CD4-positive, alpha-beta T cell (primary cell): Measurements from ENCODE around the gene MYO9A. TPM values are rescaled to one million over a fixed set of nuclear protein-coding genes. Genes with fewer than 3 reads are reported as not detected.
"Not testable (repeated sequence)": the region's sequence is repeated elsewhere in the genome, so short reads cannot be mapped to it uniquely, and the experiment has no call there.

Experiments used
- ATAC-seq: fragments of 200-7000 bp; cut with Tn5 transposase; one replicate; pipeline ENCODE4 v1.10.0; 2022; ENCODE audit warnings: mild to moderate bottlenecking; ENCODE audit not compliant: poor library complexity
- CTCF ChIA-PET: fragments of 350-600 bp; sonication (Branson Sonifier 250); formaldehyde crosslinking; loops from one replicate; lab custom pipeline; 2021; ENCODE audit warnings: antibody characterized with exemption, inconsistent platforms; lab: Charles Lee
- POLR2A ChIA-PET: fragments of 350-600 bp; sonication (Branson Sonifier 250); formaldehyde crosslinking; loops from one replicate; lab custom pipeline; 2021; ENCODE audit warnings: antibody characterized with exemption, inconsistent platforms; lab: Charles Lee
- DNase-seq, 14 experiments: peaks; one replicate each; pipeline ENCODE4 v3.0.0-alpha.2; 2013 to 2020; ENCODE audit warnings: mixed read lengths in 2 of 14
- H3K27ac ChIP-seq, 2 donors: one replicate each; pipeline versions ENCODE4 v1.5.1 to v1.7.0; 2013; ENCODE audit warnings: low read length in 2 of 2, low read depth in 1 of 2, mild to moderate bottlenecking in 1 of 2
- H3K27me3 ChIP-seq, 2 experiments: 1 replicate in 1 of 2; 2 replicates in 1 of 2; pipeline versions ENCODE4 v1.6.1 to v1.7.0; 2013; ENCODE audit warnings: low read length in 2 of 2, control low read depth in 1 of 2, mild to moderate bottlenecking in 1 of 2, moderate library complexity in 1 of 2; ENCODE audit not compliant: insufficient read depth in 2 of 2, control insufficient read depth in 1 of 2
- H3K36me3 ChIP-seq: one replicate; pipeline ENCODE4 v1.6.1; 2013; ENCODE audit warnings: low read length, control low read depth; ENCODE audit not compliant: insufficient read depth
- H3K4me1 ChIP-seq: one replicate; pipeline ENCODE4 v1.6.1; 2013; ENCODE audit warnings: low read length, control low read depth; ENCODE audit not compliant: insufficient read depth
- H3K4me3 ChIP-seq: one replicate; pipeline ENCODE4 v1.5.1; 2013; ENCODE audit warnings: mild to moderate bottlenecking, low read length, moderate library complexity
- H3K9me3 ChIP-seq, 2 experiments: 1 replicate in 1 of 2; 2 replicates in 1 of 2; pipeline versions ENCODE4 v1.6.1 to v1.7.0; 2013; ENCODE audit warnings: low read length in 2 of 2, mild to moderate bottlenecking in 2 of 2, control low read depth in 1 of 2, moderate library complexity in 1 of 2; ENCODE audit not compliant: control insufficient read depth in 1 of 2, insufficient read depth in 1 of 2
- H3K27ac Mint-ChIP-seq: one replicate; pipeline ENCODE4 v1.8.0; 2020; ENCODE audit warnings: mixed read lengths
- H3K27me3 Mint-ChIP-seq: one replicate; pipeline ENCODE4 v1.8.0; 2021; ENCODE audit warnings: mixed read lengths
- H3K36me3 Mint-ChIP-seq: one replicate; pipeline ENCODE4 v1.8.0; 2021; ENCODE audit warnings: low read depth, mixed read lengths
- H3K4me1 Mint-ChIP-seq: one replicate; pipeline ENCODE4 v1.8.0; 2021; ENCODE audit warnings: low read depth, mixed read lengths
- H3K4me3 Mint-ChIP-seq: one replicate; pipeline ENCODE4 v1.8.0; 2020; ENCODE audit warnings: mild to moderate bottlenecking, mixed read lengths
- H3K9me3 Mint-ChIP-seq: one replicate; pipeline ENCODE4 v1.8.0; 2020; ENCODE audit warnings: mixed read lengths
- intact Hi-C, 2 experiments: fragments of 100-400 bp; cut with DNase I in 1 of 2; cut with micrococcal nuclease in 1 of 2; formaldehyde crosslinking; loops; one replicate each; pipeline versions ENCODE4 v1.15.1 to v1.9.0; 2023 to 2025; cut with DNase I, micrococcal nuclease
- total RNA-seq, 174 experiments: library from RNA in 2 of 174; stranded (reverse) in 2 of 174; gene quantifications; one replicate each; pipeline ENCODE4 v1.2.3 and lab custom pipeline; 2021 to 2026
- TF ChIP-seq, protein P1 (sequence below): fragments of 200-600 bp; IDR thresholded peaks from one replicate; pipeline ENCODE4 v1.8.0; 2022; ENCODE audit warnings: antibody characterized with exemption, mild to moderate bottlenecking

Gene MYO9A
- total RNA-seq, 2 experiments from 2014 or later: 23.4 to 29.1 TPM

DNA sequence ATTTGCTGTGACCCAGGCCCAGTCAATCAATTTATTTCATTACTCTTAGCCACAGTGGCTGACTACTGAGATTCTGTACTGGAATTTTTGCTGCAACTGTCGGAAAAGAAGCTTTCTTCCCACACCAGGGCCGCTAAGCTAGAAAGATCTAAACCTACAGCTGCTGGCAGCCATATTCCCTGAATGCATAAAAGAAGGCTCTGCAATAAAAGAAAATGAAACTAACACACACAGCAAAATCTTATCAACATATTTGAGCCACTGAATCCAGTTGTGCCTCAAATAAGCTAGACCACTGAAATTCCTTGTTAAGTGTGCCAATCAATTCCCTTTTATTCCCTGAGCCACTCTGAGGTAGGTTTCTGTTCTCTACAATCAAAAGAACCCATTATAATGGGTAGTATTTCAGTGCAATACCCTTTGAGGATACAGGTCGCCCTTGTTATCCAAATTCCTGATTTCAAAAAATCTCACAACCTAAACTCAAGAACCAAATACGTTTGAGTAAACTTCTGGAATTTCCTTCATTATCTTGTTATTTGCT, 60.3 kb downstream of the MYO9A start:
- Histone ChIP-seq H3K4me3 (no peak overlapping the region), H3K27me3 (no peaks in the 10 kb centered on the region), H3K27ac (no peak overlapping the region), H3K36me3 (no peaks in the 10 kb centered on the region), H3K9me3 (peaks cover 0 to under 1% of the 10 kb centered on the region in 2 experiments), H3K4me1 (peaks cover 8% of the 10 kb centered on the region)
- CTCF ChIA-PET: interaction anchor here (1.5 kb wide), 1 partner anchor 22 kb away, joined by 3 read pairs; no protein-coding TSS in a partner anchor
- H3K4me1 Mint-ChIP-seq: peaks cover 32% of the 10 kb centered on the region
- H3K9me3 Mint-ChIP-seq: peaks cover 4% of the 10 kb centered on the region
- ATAC-seq: no peak
- TF ChIP-seq, protein P1, sequence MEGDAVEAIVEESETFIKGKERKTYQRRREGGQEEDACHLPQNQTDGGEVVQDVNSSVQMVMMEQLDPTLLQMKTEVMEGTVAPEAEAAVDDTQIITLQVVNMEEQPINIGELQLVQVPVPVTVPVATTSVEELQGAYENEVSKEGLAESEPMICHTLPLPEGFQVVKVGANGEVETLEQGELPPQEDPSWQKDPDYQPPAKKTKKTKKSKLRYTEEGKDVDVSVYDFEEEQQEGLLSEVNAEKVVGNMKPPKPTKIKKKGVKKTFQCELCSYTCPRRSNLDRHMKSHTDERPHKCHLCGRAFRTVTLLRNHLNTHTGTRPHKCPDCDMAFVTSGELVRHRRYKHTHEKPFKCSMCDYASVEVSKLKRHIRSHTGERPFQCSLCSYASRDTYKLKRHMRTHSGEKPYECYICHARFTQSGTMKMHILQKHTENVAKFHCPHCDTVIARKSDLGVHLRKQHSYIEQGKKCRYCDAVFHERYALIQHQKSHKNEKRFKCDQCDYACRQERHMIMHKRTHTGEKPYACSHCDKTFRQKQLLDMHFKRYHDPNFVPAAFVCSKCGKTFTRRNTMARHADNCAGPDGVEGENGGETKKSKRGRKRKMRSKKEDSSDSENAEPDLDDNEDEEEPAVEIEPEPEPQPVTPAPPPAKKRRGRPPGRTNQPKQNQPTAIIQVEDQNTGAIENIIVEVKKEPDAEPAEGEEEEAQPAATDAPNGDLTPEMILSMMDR: no peak
- H3K36me3 Mint-ChIP-seq: peaks cover 21% of the 10 kb centered on the region
- H3K27ac Mint-ChIP-seq: no peak overlapping the region
- no peaks in the 10 kb centered on the region for H3K27me3 Mint-ChIP-seq
- POLR2A ChIA-PET: no interaction called here
- H3K4me3 Mint-ChIP-seq: no peak overlapping the region
- no peak for DNase-seq
- intact Hi-C loops: no loop called here

DNA sequence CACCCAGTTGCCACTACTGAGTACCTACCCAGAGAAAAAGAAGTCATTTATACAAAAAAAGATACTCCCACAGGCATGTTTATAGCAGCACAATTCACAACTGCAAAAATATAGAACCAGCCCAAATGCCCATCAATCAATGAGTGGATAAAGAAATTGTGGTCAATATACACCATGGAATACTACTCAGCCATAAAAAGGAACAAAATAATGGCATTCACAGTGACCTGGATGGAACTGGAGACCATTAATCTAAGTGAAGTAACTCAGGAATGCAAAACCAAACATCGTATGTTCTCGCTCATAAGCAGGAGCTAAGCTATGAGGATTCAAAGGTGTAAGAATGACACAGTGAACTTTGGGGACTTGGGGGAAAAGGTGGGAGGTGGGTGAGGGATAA, 61.7 kb downstream of the MYO9A start:
- H3K4me1 ChIP-seq, CTCF ChIA-PET, H3K27me3 ChIP-seq, DNase-seq, H3K4me3 Mint-ChIP-seq, H3K27ac Mint-ChIP-seq, H3K36me3 ChIP-seq, H3K27ac ChIP-seq, H3K9me3 ChIP-seq, H3K4me3 ChIP-seq, H3K9me3 Mint-ChIP-seq, H3K27me3 Mint-ChIP-seq, ATAC-seq, H3K36me3 Mint-ChIP-seq, POLR2A ChIA-PET, intact Hi-C loops: not testable (repeated sequence)
- peaks cover 32% of the 10 kb centered on the region for H3K4me1 Mint-ChIP-seq

DNA sequence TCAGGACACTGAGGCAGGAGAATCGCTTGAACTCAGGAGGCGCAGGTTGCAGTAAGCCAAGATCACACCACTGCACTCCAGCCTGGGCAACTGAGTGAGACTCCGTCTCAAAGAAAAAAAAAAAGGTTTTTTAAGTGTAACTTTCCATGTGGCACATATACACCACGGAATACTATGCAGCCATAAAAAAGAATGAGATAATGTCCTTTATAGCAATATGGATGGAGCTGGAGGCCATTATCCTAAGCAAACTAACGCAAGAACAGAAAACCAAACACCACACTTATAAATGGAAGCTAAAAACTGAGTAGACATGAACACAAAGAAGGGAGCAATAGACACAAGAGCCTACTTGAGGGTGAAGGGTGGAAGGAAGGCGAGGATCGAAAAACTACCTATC, 64.7 kb downstream of the MYO9A start:
- CTCF ChIA-PET: interaction anchor here (0.7 kb wide), 1 partner anchor 89 kb away, joined by 3 read pairs; no protein-coding TSS in a partner anchor
- H3K27ac Mint-ChIP-seq, H3K9me3 Mint-ChIP-seq, H3K27ac ChIP-seq, H3K4me3 ChIP-seq, intact Hi-C loops, ATAC-seq, H3K4me1 ChIP-seq, H3K36me3 ChIP-seq, H3K9me3 ChIP-seq, DNase-seq, POLR2A ChIA-PET, H3K27me3 Mint-ChIP-seq, H3K27me3 ChIP-seq, H3K36me3 Mint-ChIP-seq, H3K4me3 Mint-ChIP-seq: not testable (repeated sequence)
- peaks cover 35% of the 10 kb centered on the region for H3K4me1 Mint-ChIP-seq

DNA sequence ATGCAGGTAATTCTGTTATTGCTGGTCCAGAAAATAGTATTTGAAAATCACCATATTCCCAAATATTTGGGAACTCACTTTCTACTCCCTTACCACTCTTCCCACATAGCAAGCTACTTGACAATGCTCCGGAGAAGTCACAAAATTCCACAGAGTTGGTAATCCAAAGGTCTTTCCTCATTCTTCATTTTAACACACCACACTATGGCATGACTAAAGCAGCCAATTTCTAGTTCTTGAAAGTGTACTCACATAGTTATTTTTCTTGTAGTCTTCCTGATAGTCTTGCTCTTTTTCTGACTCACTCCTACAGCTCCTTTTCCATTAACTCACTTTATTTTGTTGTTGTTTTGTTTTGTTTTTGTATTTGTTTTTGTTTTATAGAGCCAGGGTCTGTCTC, 67.2 kb downstream of the MYO9A start:
- H3K27ac Mint-ChIP-seq: no peak overlapping the region
- no peaks in the 10 kb centered on the region for H3K27me3 ChIP-seq
- ATAC-seq (no peak), DNase-seq (no peak)
- no peak overlapping the region for H3K27ac ChIP-seq
- intact Hi-C loops: no loop called here
- CTCF ChIA-PET: no interaction called here
- POLR2A ChIA-PET: no interaction called here
- no peaks in the 10 kb centered on the region for H3K9me3 Mint-ChIP-seq
- TF ChIP-seq, protein P1: no peak
- peaks cover 8% of the 10 kb centered on the region for H3K36me3 ChIP-seq
- peaks cover 5% of the 10 kb centered on the region for H3K4me1 ChIP-seq
- no peak overlapping the region for H3K4me3 Mint-ChIP-seq
- peaks cover 23% of the 10 kb centered on the region for H3K4me1 Mint-ChIP-seq
- H3K36me3 Mint-ChIP-seq: peaks cover 18% of the 10 kb centered on the region
- H3K4me3 ChIP-seq: no peak overlapping the region
- no peaks in the 10 kb centered on the region for H3K9me3 ChIP-seq
- no peaks in the 10 kb centered on the region for H3K27me3 Mint-ChIP-seq
